DMS 273 (cell line): Measurements from ENCODE around the gene FBXO11.
"Not testable (repeated sequence)": the region's sequence is repeated elsewhere in the genome, so short reads cannot be mapped to it uniquely, and the experiment has no call there.

Experiments
- DNase-seq: peaks from one replicate; lab custom pipeline; 2025; ENCODE audit not compliant: unreplicated experiment; lab: John Stamatoyannopoulos, UW

Gene FBXO11

GRCh38 chr2:47862949-47863348, 43.3 kb downstream of the FBXO11 start:
- no peak for DNase-seq

GRCh38 chr2:47853067-47853777, 53.1 kb downstream of the FBXO11 start:
- not testable (repeated sequence) for DNase-seq

GRCh38 chr2:47850198-47850597, 56.1 kb downstream of the FBXO11 start:
- DNase-seq: no peak

GRCh38 chr2:47849368-47849767, 56.9 kb downstream of the FBXO11 start:
- DNase-seq: no peak

GRCh38 chr2:47844162-47844561, 62.1 kb downstream of the FBXO11 start:
- no peak for DNase-seq

GRCh38 chr2:47843407-47843806, 62.9 kb downstream of the FBXO11 start:
- no peak for DNase-seq

GRCh38 chr2:47842846-47843245, 63.5 kb downstream of the FBXO11 start:
- DNase-seq: no peak

- peak; percentile 47 for DNase-seq
These were observed 67.6 kb downstream of the FBXO11 start for GRCh38 chr2:47838686-47839085.

GRCh38 chr2:47838249-47838648, 68.0 kb downstream of the FBXO11 start:
- no peak for DNase-seq

- DNase-seq: no peak
These were observed 72.8 kb downstream of the FBXO11 start for GRCh38 chr2:47833516-47833968.

GRCh38 chr2:47822518-47822917, 83.8 kb downstream of the FBXO11 start:
- no peak for DNase-seq

- no peak for DNase-seq
These were observed 86.5 kb downstream of the FBXO11 start for GRCh38 chr2:47819834-47820233.

GRCh38 chr2:47818777-47819176, 87.5 kb downstream of the FBXO11 start:
- no peak for DNase-seq

GRCh38 chr2:47815764-47816163, 90.5 kb downstream of the FBXO11 start:
- no peak for DNase-seq

- DNase-seq: peak; percentile 33
These were observed 94.6 kb downstream of the FBXO11 start for GRCh38 chr2:47811668-47812067.

- no peak for DNase-seq
These were observed 95.4 kb downstream of the FBXO11 start for GRCh38 chr2:47810850-47811249.

- DNase-seq: no peak
These were observed 96.4 kb downstream of the FBXO11 start for GRCh38 chr2:47809903-47810302.

GRCh38 chr2:47808614-47809013, 97.7 kb downstream of the FBXO11 start:
- DNase-seq: no peak

- no peak for DNase-seq
These were observed 100.4 kb downstream of the FBXO11 start for GRCh38 chr2:47805850-47806249.

- DNase-seq: no peak
These were observed 102.5 kb downstream of the FBXO11 start for GRCh38 chr2:47803770-47804169.

- DNase-seq: no peak
These were observed 102.9 kb downstream of the FBXO11 start for GRCh38 chr2:47803363-47803762.

- no peak for DNase-seq
These were observed 105.2 kb downstream of the FBXO11 start for GRCh38 chr2:47801118-47801517.

- DNase-seq: no peak
These were observed 107.2 kb downstream of the FBXO11 start for GRCh38 chr2:47799031-47799609.
